Endothelial cell of umbilical vein (primary cell): ENCODE measurements around the gene SLC25A40. TPM values are rescaled to one million over a fixed set of nuclear protein-coding genes. Genes with fewer than 3 reads are reported as not detected.

ENCODE experiments used
- BruUV-seq: library from RNA; stranded (reverse); fragments of 400-500 nt; replicated peaks from 2 replicates; lab custom pipeline; 2021; lab: Mats Ljungman, UMichigan
- CTCF ChIA-PET: fragments of 300-600, 350-600 bp; sonication (Branson Sonifier 250); formaldehyde crosslinking; loops from one replicate; lab custom pipeline; 2021; ENCODE audit warnings: antibody characterized with exemption, inconsistent platforms; lab: Charles Lee
- POLR2A ChIA-PET: fragments of 300-600, 350-600 bp; sonication (Branson Sonifier 250); formaldehyde crosslinking; loops from one replicate; lab custom pipeline; 2021; ENCODE audit warnings: antibody characterized with exemption, inconsistent platforms; lab: Charles Lee
- DNase-seq: peaks from one replicate; pipeline ENCODE4 v3.0.0-alpha.2; 2011; ENCODE audit warnings: low read depth, low spot score
- FAIRE-seq: peaks from 2 replicates; lab custom pipeline; 2011; peaks lifted over from hg19 to GRCh38; lab: Jason Lieb, UNC
- H2AFZ ChIP-seq: 2 replicates; pipeline ENCODE4 v1.6.0; 2012; ENCODE audit warnings: low read depth, low read length, control low read depth, inconsistent platforms
- H3K27ac ChIP-seq: 2 replicates; pipeline ENCODE4 v1.5.1; 2011; ENCODE audit warnings: low read depth, mild to moderate bottlenecking, control low read depth, low read length, moderate library complexity; ENCODE audit not compliant: insufficient read depth
- H3K27me3 ChIP-seq, 2 experiments: 2 replicates each; pipeline versions ENCODE4 v1.6.0 to v1.6.1; 2011; ENCODE audit warnings: low read length in 2 of 2, mixed read lengths in 1 of 2; ENCODE audit not compliant: control insufficient read depth in 2 of 2, insufficient read depth in 2 of 2
- H3K36me3 ChIP-seq, 2 experiments: 2 replicates in 1 of 2; 3 replicates in 1 of 2; pipeline ENCODE4 v1.5.1; 2011; ENCODE audit warnings: low read length in 2 of 2, mild to moderate bottlenecking in 1 of 2, moderate library complexity in 1 of 2; ENCODE audit not compliant: control insufficient read depth in 2 of 2, insufficient read depth in 2 of 2; ENCODE audit errors: extremely low read depth in 1 of 2
- H3K4me1 ChIP-seq: 3 replicates; pipeline ENCODE4 v1.5.1; 2011; ENCODE audit warnings: mild to moderate bottlenecking, low read length; ENCODE audit not compliant: control insufficient read depth, insufficient read depth; ENCODE audit errors: extremely low read depth
- H3K4me2 ChIP-seq: 2 replicates; pipeline ENCODE4 v1.6.1; 2011; ENCODE audit warnings: low read length, control low read depth, mixed read lengths; ENCODE audit not compliant: insufficient read depth
- H3K4me3 ChIP-seq, 3 experiments: fragments of 200-600 bp in 1 of 3; sonication (generic), shearing (Covaris generic) in 1 of 3; replicated peaks in 1 of 3; 2 replicates each; pipeline ENCODE4 v1.5.1; 2011 to 2016; ENCODE audit warnings: control low read depth in 3 of 3, low read length in 3 of 3, mild to moderate bottlenecking in 2 of 3, inconsistent platforms in 1 of 3, low read depth in 1 of 3, moderate library complexity in 1 of 3; ENCODE audit not compliant: insufficient read depth in 1 of 3
- H3K79me2 ChIP-seq: 2 replicates; pipeline ENCODE4 v1.6.0; 2012; ENCODE audit warnings: low read length, inconsistent platforms; ENCODE audit not compliant: control insufficient read depth, insufficient read depth
- H3K9ac ChIP-seq: replicated peaks from 2 replicates; pipeline ENCODE3; 2011; ENCODE audit warnings: low read length, control low read depth; ENCODE audit not compliant: insufficient read depth; ENCODE audit errors: extremely low read depth
- H3K9me1 ChIP-seq: replicated peaks from 3 replicates; pipeline ENCODE4 v1.6.0; 2011; ENCODE audit warnings: mild to moderate bottlenecking, low read length; ENCODE audit not compliant: control insufficient read depth, insufficient read depth; ENCODE audit errors: extremely low read depth
- H3K9me3 ChIP-seq: replicated peaks from 2 replicates; pipeline ENCODE4 v1.5.1; 2012; ENCODE audit warnings: low read length, inconsistent platforms; ENCODE audit not compliant: control insufficient read depth, insufficient read depth
- H4K20me1 ChIP-seq: replicated peaks from 2 replicates; pipeline ENCODE3; 2011; ENCODE audit warnings: mild to moderate bottlenecking, low read length; ENCODE audit not compliant: control insufficient read depth, insufficient read depth; ENCODE audit errors: extremely low read depth
- CTCF ChIP-seq, 2 donors: IDR thresholded peaks; 1 replicate in 1 of 2; 2 replicates in 1 of 2; pipeline ENCODE4 v1.5.1; 2011; ENCODE audit warnings: low read length in 2 of 2, mild to moderate bottlenecking in 2 of 2, moderate library complexity in 2 of 2, control low read depth in 1 of 2, inconsistent platforms in 1 of 2, low read depth in 1 of 2; ENCODE audit not compliant: insufficient read depth in 1 of 2; ENCODE audit errors: extremely low read depth in 1 of 2
- EZH2 ChIP-seq: IDR thresholded peaks from 2 replicates; pipeline ENCODE4 v1.6.1; 2012; ENCODE audit warnings: borderline replicate concordance, low read depth, mild to moderate bottlenecking, moderate library complexity, low read length, inconsistent platforms; ENCODE audit not compliant: severe bottlenecking
- FOS ChIP-seq: IDR thresholded peaks from 2 replicates; pipeline ENCODE4 v1.6.1; 2011; ENCODE audit warnings: mild to moderate bottlenecking, low read length, moderate library complexity, borderline replicate concordance; ENCODE audit not compliant: insufficient read depth
- GATA2 ChIP-seq: IDR thresholded peaks from 2 replicates; pipeline ENCODE4 v1.7.0; 2011; ENCODE audit warnings: low read depth, mild to moderate bottlenecking, moderate library complexity, mixed read lengths, low read length; ENCODE audit not compliant: insufficient read length, insufficient read depth
- JUN ChIP-seq: IDR thresholded peaks from 2 replicates; pipeline ENCODE4 v1.6.1; 2011; ENCODE audit warnings: borderline replicate concordance, low read depth; ENCODE audit not compliant: insufficient read length, insufficient read depth
- MAX ChIP-seq: IDR thresholded peaks from 2 replicates; pipeline ENCODE4 v1.6.1; 2011; ENCODE audit not compliant: insufficient read depth, insufficient read length
- MYC ChIP-seq: IDR thresholded peaks from one replicate; pipeline ENCODE4 v1.6.1; 2011; ENCODE audit warnings: mild to moderate bottlenecking, low read depth, low read length
- POLR2A ChIP-seq: IDR thresholded peaks from 2 replicates; pipeline ENCODE4 v1.6.1; 2012; ENCODE audit warnings: low read depth, mild to moderate bottlenecking, control low read depth, low read length
- POLR2AphosphoS5 ChIP-seq: IDR thresholded peaks from 2 replicates; pipeline ENCODE4 v1.6.1; 2012; ENCODE audit warnings: low read depth, mild to moderate bottlenecking, control low read depth, low read length, moderate library complexity; ENCODE audit not compliant: insufficient read depth
- dilution Hi-C: fragments of 300-500 bp; cut with MboI; formaldehyde crosslinking; loops from one replicate; pipeline ENCODE4 v1.15.0; 2019; ENCODE audit warnings: low sequenced_read_pairs; ENCODE audit not compliant: extremely low pct_ligation_motif_present
- intact Hi-C: fragments of 100-400 bp; cut with micrococcal nuclease; formaldehyde crosslinking; loops from one replicate; pipeline ENCODE4 v1.10.0; 2022
- polyA plus RNA-seq, 4 experiments: library from polyadenylated mRNA; depleted of rRNA in 3 of 4; stranded (reverse) in 3 of 4; unstranded in 1 of 4; fragments of >200 nt; gene quantifications; 2 replicates each; pipeline versions ENCODE4 v1.2.1 to v1.2.3, GENCODE V29; 2011 to 2012; ENCODE audit warnings: missing spikeins in 1 of 4
- total RNA-seq: library from RNA; stranded (reverse); gene quantifications from 2 replicates; pipeline ENCODE4 v1.2.3, GENCODE V29; 2021

The SLC25A40 gene
- total and polyA plus RNA-seq, 2 donors (not counting 3 experiments of a cell fraction or from before 2014, with no cell fraction given) = 7.1 to 17.1 TPM

- FAIRE-seq (no peak), DNase-seq (peak; percentile 37)
- CTCF ChIA-PET = interaction anchor here (1.3 kb wide), 1 partner anchor 371 kb away, joined by 5 read pairs; no protein-coding TSS in a partner anchor
- no peaks in the 10 kb centered on the region for H3K9me3 ChIP-seq
- H3K4me2 ChIP-seq = peak overlapping the region; percentile 99
- H3K4me3 ChIP-seq = peak overlapping the region; percentile 93 to 100 (median 98)
- H3K27me3 ChIP-seq = no peaks in the 10 kb centered on the region
- no peaks in the 10 kb centered on the region for H3K9me1 ChIP-seq
- peaks cover 17% of the 10 kb centered on the region for H3K4me1 ChIP-seq
- TF ChIP-seq MYC = no peak
- no peak for TF ChIP-seq CTCF (IDR thresholded peaks at IDR 0.05; ENCODE audit: extremely low read depth in 1 of 2, insufficient read depth in 1 of 2, low read depth in 1 of 2, low read length in 2 of 2)
- TF ChIP-seq MAX = no peak
- TF ChIP-seq POLR2A = no peak
- no peak for TF ChIP-seq POLR2AphosphoS5
- no peak for TF ChIP-seq GATA2
- no peak for TF ChIP-seq EZH2
- TF ChIP-seq FOS = no peak
- TF ChIP-seq JUN = no peak
- POLR2A ChIA-PET = no interaction called here
- intact Hi-C loops (loop anchor here (1.0 to 5.0 kb wide), 5 partner anchors 57 to 725 kb away; partner anchors contain the start of genes ADAM22, DMTF1 and RUNDC3B), dilution Hi-C loops (no loop called here)
- peaks cover 87% of the 10 kb centered on the region for H3K79me2 ChIP-seq
- peak overlapping the region; percentile 80 for H2AFZ ChIP-seq
- no TSS peak for BruUV-seq
- peaks cover 0 to 2% of the 10 kb centered on the region in 2 experiments for H3K36me3 ChIP-seq
- no peaks in the 10 kb centered on the region for H4K20me1 ChIP-seq
- H3K27ac ChIP-seq = peak overlapping the region; percentile 54
- peak overlapping the region; percentile 78 for H3K9ac ChIP-seq
Measured at GRCh38 chr7:87877366-87878040, 1.3 kb upstream of the SLC25A40 start.
